GM12874 (cell line): ENCODE data around the gene NTM.

Experiments
- TF ChIP-seq, protein P1 (sequence below): IDR thresholded peaks from 2 replicates; pipeline ENCODE4 v1.5.1; 2011; ENCODE audit warnings: low read depth, mild to moderate bottlenecking, control low read depth, low read length, moderate library complexity; ENCODE audit not compliant: insufficient read depth

NTM gene

DNA sequence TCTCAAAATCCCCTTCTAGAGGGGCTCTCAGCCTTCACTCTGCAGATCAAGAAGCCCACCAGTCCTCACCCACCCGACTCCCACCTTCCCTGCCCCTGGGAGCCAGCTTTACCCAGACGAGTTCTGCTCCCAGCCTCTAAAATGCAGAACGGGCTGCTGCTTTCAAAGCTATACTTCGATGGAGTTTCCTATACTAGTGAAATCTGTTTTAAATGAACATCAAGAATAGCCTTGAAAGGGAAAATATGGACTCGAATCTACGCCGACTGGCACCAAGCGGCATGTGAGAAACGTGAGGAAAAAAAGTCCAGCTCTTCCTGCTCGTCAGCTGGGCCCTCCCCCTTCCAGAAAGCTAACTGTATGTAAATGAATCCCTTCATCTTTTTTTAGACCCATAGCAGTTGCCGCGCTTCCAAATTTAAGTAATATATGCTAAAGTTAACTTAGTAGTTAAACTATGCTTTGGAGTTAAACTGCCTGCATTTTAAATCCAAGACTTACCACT, 211.7 kb downstream of the NTM start:
- TF ChIP-seq, protein P1, sequence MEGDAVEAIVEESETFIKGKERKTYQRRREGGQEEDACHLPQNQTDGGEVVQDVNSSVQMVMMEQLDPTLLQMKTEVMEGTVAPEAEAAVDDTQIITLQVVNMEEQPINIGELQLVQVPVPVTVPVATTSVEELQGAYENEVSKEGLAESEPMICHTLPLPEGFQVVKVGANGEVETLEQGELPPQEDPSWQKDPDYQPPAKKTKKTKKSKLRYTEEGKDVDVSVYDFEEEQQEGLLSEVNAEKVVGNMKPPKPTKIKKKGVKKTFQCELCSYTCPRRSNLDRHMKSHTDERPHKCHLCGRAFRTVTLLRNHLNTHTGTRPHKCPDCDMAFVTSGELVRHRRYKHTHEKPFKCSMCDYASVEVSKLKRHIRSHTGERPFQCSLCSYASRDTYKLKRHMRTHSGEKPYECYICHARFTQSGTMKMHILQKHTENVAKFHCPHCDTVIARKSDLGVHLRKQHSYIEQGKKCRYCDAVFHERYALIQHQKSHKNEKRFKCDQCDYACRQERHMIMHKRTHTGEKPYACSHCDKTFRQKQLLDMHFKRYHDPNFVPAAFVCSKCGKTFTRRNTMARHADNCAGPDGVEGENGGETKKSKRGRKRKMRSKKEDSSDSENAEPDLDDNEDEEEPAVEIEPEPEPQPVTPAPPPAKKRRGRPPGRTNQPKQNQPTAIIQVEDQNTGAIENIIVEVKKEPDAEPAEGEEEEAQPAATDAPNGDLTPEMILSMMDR: no peak

DNA sequence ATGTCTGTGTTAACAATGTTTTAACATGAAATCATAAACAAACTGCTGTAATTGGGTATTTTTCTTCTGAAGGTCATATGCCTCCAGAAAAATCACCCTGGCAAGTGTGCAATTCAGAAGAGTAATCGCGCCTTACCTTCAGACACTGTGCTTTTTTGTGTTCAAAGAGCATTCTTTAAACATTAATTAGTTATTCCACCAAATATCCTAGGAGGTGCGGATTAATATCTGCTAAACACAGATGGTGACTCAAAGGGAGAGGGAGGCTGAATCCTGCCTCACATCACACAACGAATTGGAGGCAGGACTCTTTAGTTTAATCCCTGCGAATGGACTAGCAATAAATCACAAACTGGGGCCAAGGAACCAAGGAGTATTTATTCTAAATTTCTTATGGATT, 213.0 kb downstream of the NTM start:
- TF ChIP-seq, protein P1: no peak

DNA sequence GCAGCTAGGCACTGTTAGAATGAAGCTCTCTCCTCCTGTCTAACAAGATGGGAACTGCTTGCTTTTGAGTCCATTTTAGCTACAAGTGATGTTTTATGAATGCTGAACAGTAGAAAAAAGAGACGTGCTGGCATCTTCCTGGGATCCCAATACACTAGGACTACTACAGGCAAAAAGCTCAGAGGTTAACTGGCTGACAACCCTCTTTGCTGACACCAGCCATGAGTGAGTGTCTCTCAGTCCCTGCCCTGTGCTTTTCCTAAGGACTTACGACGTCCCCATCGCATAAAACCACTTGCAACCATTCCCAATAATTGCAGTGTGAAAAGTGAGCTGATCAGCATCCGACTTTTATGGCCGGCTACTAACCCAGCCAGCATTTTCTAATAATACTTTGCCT, 213.5 kb downstream of the NTM start:
- TF ChIP-seq, protein P1: no peak

DNA sequence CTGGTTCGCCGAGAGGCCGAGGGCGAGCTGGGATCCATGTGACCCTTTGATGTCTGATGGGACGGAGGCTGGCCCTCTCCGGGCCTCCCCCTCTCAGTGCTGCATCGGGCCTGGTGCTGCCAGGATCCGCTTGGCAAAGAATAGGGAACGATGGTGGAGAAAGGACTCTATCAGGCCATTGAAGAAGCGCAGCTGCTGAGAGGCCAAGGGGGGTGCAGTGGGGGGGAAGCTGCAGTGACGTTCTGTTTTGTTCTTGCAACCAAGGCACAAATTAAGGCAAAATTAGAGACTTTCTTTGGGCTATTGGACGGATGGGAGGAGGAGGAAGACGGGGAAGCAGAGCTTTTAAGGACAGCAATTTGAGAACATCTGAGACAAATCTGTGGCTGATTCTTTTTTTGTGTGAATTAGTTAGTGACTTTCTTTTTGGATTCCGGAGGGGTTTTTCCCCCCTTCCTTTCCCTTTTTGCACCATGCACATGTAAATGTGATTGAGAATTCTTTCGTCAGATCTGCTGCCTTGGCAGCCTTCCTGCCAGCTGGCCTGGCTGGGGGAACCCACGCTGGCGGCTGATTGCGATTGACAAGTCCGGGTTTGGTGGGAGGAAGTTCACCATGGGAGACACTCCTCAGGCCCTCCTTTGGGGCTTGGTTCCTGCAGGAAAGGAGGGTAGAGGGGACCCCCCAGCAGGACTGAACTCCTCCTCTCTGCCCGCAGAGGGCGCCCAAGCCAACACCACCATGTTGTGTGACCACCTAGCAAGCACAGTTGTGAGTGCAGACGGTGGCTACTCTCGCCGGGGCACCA, 214.6 kb downstream of the NTM start:
- TF ChIP-seq, protein P1: peak; percentile 58

DNA sequence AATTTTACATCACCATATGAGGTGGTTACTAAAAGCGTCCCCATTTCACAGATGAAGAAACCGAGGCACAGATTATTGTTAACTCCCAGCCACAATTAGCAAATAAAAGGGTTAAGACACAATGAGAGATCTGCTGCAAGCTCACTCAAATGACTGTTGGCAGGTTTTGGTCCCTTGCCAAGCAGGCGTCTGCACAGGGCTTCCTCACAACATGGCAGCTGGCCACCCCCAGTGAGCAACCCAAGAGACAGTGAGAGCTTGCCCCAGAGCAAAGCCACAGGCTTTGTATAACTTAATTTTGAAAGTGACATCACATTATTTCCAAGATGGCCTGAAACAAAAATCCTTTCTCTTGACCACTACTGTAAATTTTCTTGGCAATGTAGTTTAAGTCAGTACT, 217.6 kb downstream of the NTM start:
- TF ChIP-seq, protein P1: no peak

DNA sequence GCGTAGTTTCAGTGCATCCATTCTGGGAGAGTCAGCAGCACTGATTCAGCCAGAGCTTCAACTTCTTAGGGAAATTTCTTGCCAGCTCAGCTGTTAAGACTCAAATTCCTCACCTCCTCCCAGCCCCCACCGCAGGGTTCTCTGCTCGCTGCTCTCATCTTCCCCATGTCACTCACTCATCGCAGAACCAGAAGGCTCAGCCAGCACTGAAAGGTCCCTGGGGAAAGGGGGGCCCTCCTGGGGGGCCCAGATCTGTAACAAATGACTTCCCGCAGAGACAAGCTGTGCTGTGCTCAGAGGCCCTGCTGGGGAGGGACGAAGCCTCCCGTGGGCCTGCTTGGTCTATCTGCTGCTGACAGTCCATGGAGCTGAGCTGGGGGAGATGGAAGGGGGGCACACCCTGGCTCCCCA, 220.6 kb downstream of the NTM start:
- TF ChIP-seq, protein P1: no peak

DNA sequence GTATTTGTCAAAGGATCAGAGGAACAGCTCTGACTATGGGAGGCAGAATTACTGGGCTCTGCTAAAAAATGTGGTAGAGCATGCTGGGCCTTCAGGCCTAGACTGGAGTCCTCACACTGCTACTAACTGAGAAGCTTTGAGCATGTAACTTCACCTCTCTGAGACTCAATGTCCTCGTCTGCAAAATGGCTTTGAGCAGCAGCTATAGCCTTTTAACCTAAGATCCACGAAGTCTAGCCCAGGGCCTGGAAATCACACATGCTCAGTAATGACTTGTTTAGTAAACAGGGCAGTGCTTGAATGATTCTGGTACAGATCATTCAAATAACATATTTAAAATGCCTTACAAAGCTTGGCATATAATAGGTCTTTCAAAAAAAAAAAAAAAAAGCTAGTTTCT, 221.7 kb downstream of the NTM start:
- TF ChIP-seq, protein P1: no peak
